Tongue (tissue), 3 donors: ENCODE data around the gene RUBCNL. TPM values are rescaled to one million over a fixed set of nuclear protein-coding genes. Genes with fewer than 3 reads are reported as not detected.
A peak's percentile ranks its signal among the peaks of the same experiment; 100 is the strongest.

Experiments used
- DNase-seq: peaks from one replicate; pipeline ENCODE4 v3.0.0-alpha.2; 2015
- small RNA-seq: library from RNA; depleted of rRNA; stranded (forward); fragments of <200 nt; gene quantifications from one replicate; pipeline ENCODE3, GENCODE V24; 2014; ENCODE audit warnings: low replicate concordance
- total RNA-seq: library from RNA; depleted of rRNA; stranded (reverse); fragments of >200 nt; gene quantifications from one replicate; pipeline ENCODE4 v1.2.3, GENCODE V29; 2014

RUBCNL gene
- total RNA-seq, 1 donor from 2014 or later = 5.1 TPM

- DNase-seq = no peak
These were observed 82.5 kb downstream of the RUBCNL start for GRCh38 chr13:46304546-46304945.

GRCh38 chr13:46303742-46304385, 83.2 kb downstream of the RUBCNL start:
- no peak for DNase-seq

- no peak for DNase-seq
These were observed 89.7 kb downstream of the RUBCNL start for GRCh38 chr13:46297361-46297811.

- no peak for DNase-seq
These were observed 90.1 kb downstream of the RUBCNL start for GRCh38 chr13:46296921-46297320.

GRCh38 chr13:46296115-46296822, 90.8 kb downstream of the RUBCNL start:
- no peak for DNase-seq

GRCh38 chr13:46295491-46296114, 91.4 kb downstream of the RUBCNL start:
- no peak for DNase-seq

GRCh38 chr13:46293436-46293835, 93.6 kb downstream of the RUBCNL start:
- no peak for DNase-seq

Small RNA genes within 50 kb of the gene (small RNA-seq; reads per million reads assigned to genes)
- gene RNU2-6P = 5.9 reads per million, percentile 92 among the genes with 10 or more reads in this experiment
- gene RNU6-68P = not detected

Other genes with a start within 250 kb of the RUBCNL start
- 19.5 TPM for gene LCP1, start 205.1 kb downstream of the RUBCNL start, total RNA-seq
- gene LRRC63, start 175.3 kb downstream of the RUBCNL start, total RNA-seq = not detected
- 28.0 TPM for gene LRCH1, start 165.9 kb upstream of the RUBCNL start, total RNA-seq